Measurements from ENCODE around the gene LYL1. TPM values are rescaled to one million over a fixed set of nuclear protein-coding genes. Genes with fewer than 3 reads are reported as not detected.

The LYL1 gene
- total RNA-seq, 4 donors from 2014 or later: 21.1 to 43.5 (median 25.8) TPM

- 55 to 62% methylated on average over 6 of the region's 10 CpGs for WGBS, 2 donors
- Histone ChIP-seq H3K36me3 (peaks cover 0 to 48% (median 0%) of the 10 kb centered on the region in 3 donors), H3K27me3 (no peaks in the 10 kb centered on the region), H3K4me1 (peaks cover 0 to 73% (median 55%) of the 10 kb centered on the region in 4 donors), H3K27ac (peak overlapping the region; percentile 17 to 88 (median 54)), H3K9me3 (no peaks in the 10 kb centered on the region), H3K4me3 (no peak overlapping the region)
- no peak for TF ChIP-seq CTCF (IDR thresholded peaks at IDR 0.05)
- no peak for TF ChIP-seq EP300 (IDR thresholded peaks at IDR 0.05)
- no peak for DNase-seq (ENCODE audit: low spot score in 2 of 2)
Observed at GRCh38 chr19:13090511-13091231, 12.0 kb downstream of the LYL1 start.

- Histone ChIP-seq H3K4me3 (no peak overlapping the region), H3K27me3 (no peaks in the 10 kb centered on the region), H3K36me3 (peaks cover 0 to 47% (median 0%) of the 10 kb centered on the region in 3 donors), H3K27ac (peak overlapping the region in 3 of 4 donors; percentile 21 to 88 (median 88)), H3K9me3 (no peaks in the 10 kb centered on the region), H3K4me1 (peaks cover 0 to 72% (median 48%) of the 10 kb centered on the region in 4 donors)
- no peak for TF ChIP-seq CTCF (IDR thresholded peaks at IDR 0.05)
- DNase-seq (ENCODE audit: low spot score in 2 of 2): no peak
- 71 to 78% methylated on average over 11 to 12 of the region's 12 CpGs for WGBS, 2 donors
Observed at GRCh38 chr19:13089857-13090507, 12.7 kb downstream of the LYL1 start.

- peaks cover 0 to 46% (median 0%) of the 10 kb centered on the region in 3 donors for H3K36me3 ChIP-seq
- no peak for TF ChIP-seq EP300 (IDR thresholded peaks at IDR 0.05)
- TF ChIP-seq CTCF (IDR thresholded peaks at IDR 0.05): peak in 1 of 5 experiments; percentile 31
- peak overlapping the region in 3 of 4 donors; percentile 21 to 88 (median 88) for H3K27ac ChIP-seq
- H3K4me1 ChIP-seq: peaks cover 0 to 67% (median 41%) of the 10 kb centered on the region in 4 donors
- no peak overlapping the region for H3K4me3 ChIP-seq
- no peaks in the 10 kb centered on the region for H3K27me3 ChIP-seq
- 81 to 88% methylated on average over 4 to 5 of the region's 5 CpGs for WGBS, 2 donors
- no peaks in the 10 kb centered on the region for H3K9me3 ChIP-seq
- DNase-seq (ENCODE audit: low spot score in 2 of 2): no peak
Observed at GRCh38 chr19:13089139-13089856, 13.4 kb downstream of the LYL1 start.

GRCh38 chr19:13087795-13088537 is 14.7 kb downstream of the LYL1 start:
- Histone ChIP-seq H3K27me3 (no peaks in the 10 kb centered on the region), H3K4me3 (no peak overlapping the region), H3K9me3 (no peaks in the 10 kb centered on the region), H3K4me1 (peaks cover 0 to 64% (median 30%) of the 10 kb centered on the region in 4 donors), H3K27ac (peak overlapping the region in 1 of 4 donors; percentile 17), H3K36me3 (peaks cover 0 to 60% (median 0%) of the 10 kb centered on the region in 3 donors)
- TF ChIP-seq EP300 (IDR thresholded peaks at IDR 0.05) (no peak), POLR2A (IDR thresholded peaks at IDR 0.05) (no peak), CTCF (IDR thresholded peaks at IDR 0.05) (no peak)
- no peak for DNase-seq (ENCODE audit: low spot score in 2 of 2)
- 85 to 88% methylated on average over 37 of the region's 37 CpGs for WGBS, 2 donors
